Uterus (tissue), 4 donors: ENCODE data around the gene RDH14. TPM values are rescaled to one million over a fixed set of nuclear protein-coding genes. Genes with fewer than 3 reads are reported as not detected.

Experiments
- DNase-seq, 2 donors: peaks; one replicate each; pipeline ENCODE4 v3.0.0-alpha.2; 2019 to 2020
- H3K27ac ChIP-seq, 2 donors: fragments of 200-600 bp; sonication (generic); 1 replicate in 1 of 2; 2 replicates in 1 of 2; pipeline ENCODE4 v1.5.1; 2016 to 2018
- H3K27me3 ChIP-seq, 2 donors: fragments of 200-600 bp; sonication (generic); one replicate each; pipeline ENCODE4 v1.5.1; 2018 to 2019; ENCODE audit warnings: control low read depth in 1 of 2
- H3K36me3 ChIP-seq, 2 donors: fragments of 200-600 bp; sonication (generic); one replicate each; pipeline ENCODE4 v1.5.1; 2019; ENCODE audit warnings: control low read depth in 1 of 2
- H3K4me1 ChIP-seq, 2 donors: fragments of 200-600 bp; sonication (generic); one replicate each; pipeline ENCODE4 v1.5.1; 2018 to 2019; ENCODE audit warnings: control low read depth in 1 of 2
- H3K4me3 ChIP-seq, 2 donors: fragments of 200-600 bp; sonication (generic); 1 replicate in 1 of 2; 2 replicates in 1 of 2; pipeline ENCODE4 v1.5.1; 2018 to 2019; ENCODE audit warnings: mild to moderate bottlenecking in 1 of 2
- H3K9me3 ChIP-seq, 2 donors: fragments of 200-600 bp; sonication (generic); one replicate each; pipeline ENCODE4 v1.5.1; 2019; ENCODE audit warnings: control low read depth in 1 of 2
- CTCF ChIP-seq, 4 experiments: fragments of 200-600 bp in 2 of 4; fragments of 450-650 bp in 2 of 4; sonication (generic) in 2 of 4; IDR thresholded peaks; one replicate each; pipeline ENCODE4 v1.5.1; 2016 to 2019; ENCODE audit warnings: antibody characterized with exemption in 4 of 4, mild to moderate bottlenecking in 2 of 4, moderate library complexity in 1 of 4
- POLR2A ChIP-seq, 2 donors: fragments of 450-650 bp; IDR thresholded peaks; one replicate each; pipeline ENCODE4 v1.6.1; 2016; ENCODE audit warnings: antibody characterized with exemption in 2 of 2, mild to moderate bottlenecking in 1 of 2, moderate library complexity in 1 of 2
- intact Hi-C: fragments of 100-400 bp; cut with DNase I; formaldehyde crosslinking; loops from one replicate; pipeline ENCODE4 v1.15.1; 2023; ENCODE audit warnings: low total_unique reads
- total RNA-seq, 4 donors: library from RNA; depleted of rRNA in 3 of 4; stranded (reverse); fragments of >200 nt in 3 of 4; gene quantifications; one replicate each; pipeline versions ENCODE4 v1.1.0 to v1.2.4, GENCODE V29; 2014 to 2023
- donor health status: DM: yes; HTN: yes; CAD: no.

RDH14 gene
- total RNA-seq, 4 donors from 2014 or later: 13.2 to 39.6 (median 25.6) TPM

GRCh38 chr2:18527822-18528221, 32.6 kb downstream of the RDH14 start:
- no peaks in the 10 kb centered on the region for H3K27me3 ChIP-seq
- DNase-seq: no peak
- H3K4me1 ChIP-seq: no peaks in the 10 kb centered on the region
- intact Hi-C loops: loop anchor here (10.0 kb wide), 1 partner anchor 1337 kb away; no protein-coding TSS in a partner anchor
- H3K27ac ChIP-seq: no peak overlapping the region
- H3K4me3 ChIP-seq: no peak overlapping the region
- no peaks in the 10 kb centered on the region for H3K36me3 ChIP-seq
- H3K9me3 ChIP-seq: no peaks in the 10 kb centered on the region
- TF ChIP-seq POLR2A (IDR thresholded peaks at IDR 0.05) (no peak), CTCF (IDR thresholded peaks at IDR 0.05) (no peak)

GRCh38 chr2:18527326-18527725, 33.1 kb downstream of the RDH14 start:
- Histone ChIP-seq H3K9me3 (no peaks in the 10 kb centered on the region), H3K27me3 (no peaks in the 10 kb centered on the region), H3K36me3 (no peaks in the 10 kb centered on the region), H3K4me3 (no peak overlapping the region), H3K4me1 (no peaks in the 10 kb centered on the region), H3K27ac (no peak overlapping the region)
- TF ChIP-seq POLR2A (IDR thresholded peaks at IDR 0.05) (no peak), CTCF (IDR thresholded peaks at IDR 0.05) (no peak)
- no peak for DNase-seq
- intact Hi-C loops: loop anchor here (10.0 kb wide), 1 partner anchor 1337 kb away; no protein-coding TSS in a partner anchor

DNA sequence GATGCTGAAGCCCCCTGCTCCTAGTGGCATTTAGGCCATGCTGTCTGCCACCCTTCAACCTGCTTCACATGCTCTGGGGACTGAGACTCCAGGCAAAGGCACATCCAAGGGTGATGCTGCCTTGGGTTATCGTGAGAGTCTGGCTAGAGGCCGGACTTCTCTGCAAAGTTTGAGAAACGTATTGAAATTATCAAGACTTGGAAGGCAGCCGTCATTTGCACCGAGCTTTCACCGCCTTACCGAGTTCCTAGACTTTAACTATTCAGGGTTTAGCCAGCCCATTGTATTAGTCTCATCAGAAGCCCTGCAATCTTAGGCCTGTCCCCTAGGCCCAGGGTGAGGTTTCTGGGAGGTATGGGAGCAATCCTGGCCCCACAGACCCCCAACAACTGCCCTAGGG, 34.0 kb downstream of the RDH14 start:
- TF ChIP-seq CTCF (IDR thresholded peaks at IDR 0.05): no peak
- TF ChIP-seq POLR2A (IDR thresholded peaks at IDR 0.05): no peak
- Histone ChIP-seq H3K4me3 (no peak overlapping the region), H3K27ac (no peak overlapping the region), H3K36me3 (no peaks in the 10 kb centered on the region), H3K4me1 (no peaks in the 10 kb centered on the region), H3K9me3 (no peaks in the 10 kb centered on the region), H3K27me3 (no peaks in the 10 kb centered on the region)
- DNase-seq: no peak
- intact Hi-C loops: loop anchor here (10.0 kb wide), 1 partner anchor 1338 kb away; no protein-coding TSS in a partner anchor

DNA sequence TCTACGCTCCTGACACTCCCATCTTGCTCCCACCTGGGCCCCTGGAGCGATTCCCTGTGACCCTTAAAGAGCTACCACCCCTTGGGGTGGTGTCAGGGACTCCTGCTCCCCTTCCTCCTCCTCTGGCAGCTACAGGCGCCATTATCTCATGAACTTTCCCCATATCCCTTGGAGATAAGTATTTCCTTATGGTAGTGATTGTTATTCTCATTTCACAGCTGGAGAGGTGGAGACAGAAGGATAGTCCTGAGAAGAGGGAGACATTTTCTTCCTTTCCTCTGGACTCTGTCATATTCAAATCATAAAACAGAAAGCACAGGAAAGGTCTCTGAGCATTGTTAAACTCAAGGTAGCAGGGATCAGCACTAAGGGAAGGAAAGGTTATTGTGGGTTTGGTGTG, 34.6 kb downstream of the RDH14 start:
- Histone ChIP-seq H3K9me3 (no peaks in the 10 kb centered on the region), H3K4me3 (no peak overlapping the region), H3K27me3 (no peaks in the 10 kb centered on the region), H3K27ac (no peak overlapping the region), H3K4me1 (peaks cover 0 to 1% of the 10 kb centered on the region in 2 donors), H3K36me3 (no peaks in the 10 kb centered on the region)
- no peak for TF ChIP-seq POLR2A (IDR thresholded peaks at IDR 0.05)
- TF ChIP-seq CTCF (IDR thresholded peaks at IDR 0.05): no peak
- intact Hi-C loops: loop anchor here (10.0 kb wide), 1 partner anchor 1339 kb away; no protein-coding TSS in a partner anchor
- DNase-seq: no peak

DNA sequence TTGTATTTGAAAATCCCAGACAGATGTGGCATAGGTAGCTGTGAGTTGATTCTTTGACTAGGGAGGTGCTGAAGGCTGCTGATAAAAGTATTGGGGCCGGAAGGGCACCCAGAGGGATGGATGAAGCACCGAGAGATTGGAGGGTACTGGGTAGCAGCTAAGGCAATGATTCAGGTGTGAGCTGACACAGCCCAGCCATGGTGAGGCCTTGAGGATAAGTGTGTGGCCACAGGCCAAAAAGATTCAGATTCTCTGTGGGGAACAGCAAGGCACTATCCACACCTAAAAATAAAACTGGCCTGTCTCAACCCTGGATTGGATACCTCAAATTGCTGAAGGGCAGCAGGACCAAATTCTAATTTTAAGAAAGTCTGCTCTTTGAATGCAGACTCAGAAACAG, 35.2 kb downstream of the RDH14 start:
- Histone ChIP-seq H3K27me3 (no peaks in the 10 kb centered on the region), H3K4me3 (no peak overlapping the region), H3K9me3 (no peaks in the 10 kb centered on the region), H3K36me3 (no peaks in the 10 kb centered on the region), H3K4me1 (peaks cover 0 to 4% of the 10 kb centered on the region in 2 donors), H3K27ac (no peak overlapping the region)
- no peak for DNase-seq
- intact Hi-C loops: loop anchor here (10.0 kb wide), 1 partner anchor 1340 kb away; no protein-coding TSS in a partner anchor
- TF ChIP-seq CTCF (IDR thresholded peaks at IDR 0.05) (no peak), POLR2A (IDR thresholded peaks at IDR 0.05) (no peak)
